Activated CD4-positive, alpha-beta T cell treated with anti-CD3 and anti-CD28 coated beads for 24 hours (primary cell): ENCODE measurements around the gene RAI1.

ENCODE experiments used
- DNase-seq, 2 donors: peaks; one replicate each; pipeline ENCODE4 v3.0.0-alpha.2; 2020; ENCODE audit warnings: low read depth in 2 of 2

Gene RAI1

DNA sequence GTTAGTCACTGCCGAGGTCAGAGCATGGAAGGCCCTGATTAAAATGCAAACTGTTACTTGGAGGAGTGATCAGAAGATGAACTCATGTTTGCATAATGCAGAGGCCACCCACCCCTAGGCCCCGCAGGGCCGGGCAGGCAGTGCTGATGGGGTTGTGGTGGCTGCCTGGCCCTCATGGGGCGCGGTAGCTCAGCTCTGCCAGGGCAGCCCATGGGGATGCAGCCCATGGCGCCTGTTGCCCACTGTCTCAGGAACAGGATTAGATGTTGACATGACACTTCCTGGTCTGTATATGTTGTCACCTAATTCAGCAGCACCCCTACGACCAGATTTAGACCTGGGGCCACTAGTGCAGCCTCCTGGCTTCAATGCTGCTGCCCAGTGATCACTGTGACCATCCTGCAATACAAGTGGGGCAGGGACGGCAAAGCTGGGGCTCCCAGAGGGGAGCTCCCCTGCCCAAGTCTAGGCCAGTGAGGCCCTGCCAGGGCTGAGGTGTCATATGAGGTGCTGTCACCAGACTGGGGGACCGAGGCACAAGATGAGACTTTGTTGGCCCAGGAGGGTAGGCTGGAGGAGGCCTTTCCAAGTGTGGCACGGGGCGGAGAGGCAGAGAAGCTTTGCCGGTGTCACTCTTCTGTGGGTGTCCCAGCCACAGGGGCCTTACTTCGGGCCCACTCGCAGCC, 49.1 kb downstream of the RAI1 start:
- DNase-seq: no peak

DNA sequence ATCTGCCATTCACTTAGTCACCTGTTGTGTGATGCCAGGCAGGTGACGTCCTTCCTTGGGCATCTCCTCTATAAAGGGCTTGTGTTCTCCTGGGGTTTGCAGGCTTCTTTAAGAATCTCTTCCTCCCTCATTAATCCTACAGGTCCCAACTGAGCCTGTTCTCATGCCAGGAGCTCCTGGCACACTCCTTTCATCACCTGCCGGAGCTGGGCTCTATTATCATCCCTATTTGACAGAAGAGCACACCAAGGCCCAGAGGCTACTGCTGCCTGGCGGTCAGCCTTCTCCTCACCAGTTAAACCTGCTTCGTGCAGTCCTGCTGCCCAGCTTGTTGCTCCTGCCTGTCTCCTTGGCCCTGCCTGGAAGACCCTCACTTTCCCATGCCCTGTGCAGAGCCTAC, 51.2 kb downstream of the RAI1 start:
- DNase-seq: no peak

DNA sequence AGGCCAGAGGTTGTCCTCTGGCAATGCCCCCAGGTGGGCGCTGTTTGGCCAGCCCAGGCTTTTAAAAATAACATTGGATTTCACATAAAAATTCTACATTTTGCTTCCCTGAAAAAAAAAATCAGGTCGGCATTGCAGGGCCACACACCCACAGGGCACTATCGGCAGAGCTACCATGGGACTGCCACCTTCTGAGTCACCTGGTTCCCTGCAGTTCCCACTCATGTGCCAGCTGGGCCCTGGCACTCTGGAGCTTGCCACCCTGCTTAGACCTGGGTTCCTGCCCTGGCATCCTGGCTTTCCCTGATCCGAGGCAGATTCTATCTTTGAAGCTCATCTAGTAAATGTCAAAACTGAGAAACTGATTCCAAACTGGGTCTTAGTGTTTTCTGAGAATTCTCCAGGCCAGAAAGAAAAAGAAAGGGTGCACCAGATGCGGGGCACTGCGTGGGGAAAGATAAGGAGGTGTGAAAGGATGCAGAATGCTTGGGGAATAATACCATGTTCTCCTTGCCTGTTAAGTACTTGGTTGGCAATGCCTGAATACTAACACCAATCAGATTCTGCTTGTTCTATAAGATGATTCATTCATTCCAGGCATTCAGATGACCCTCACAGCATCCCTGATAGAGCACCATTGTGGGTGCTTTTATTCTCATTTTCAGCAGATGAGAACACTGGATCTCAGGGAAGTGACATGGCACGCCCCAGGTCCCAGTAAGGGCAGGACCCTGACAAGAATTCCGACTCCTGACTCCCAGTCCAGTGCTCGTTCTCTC, 51.8 kb downstream of the RAI1 start:
- DNase-seq: no peak

DNA sequence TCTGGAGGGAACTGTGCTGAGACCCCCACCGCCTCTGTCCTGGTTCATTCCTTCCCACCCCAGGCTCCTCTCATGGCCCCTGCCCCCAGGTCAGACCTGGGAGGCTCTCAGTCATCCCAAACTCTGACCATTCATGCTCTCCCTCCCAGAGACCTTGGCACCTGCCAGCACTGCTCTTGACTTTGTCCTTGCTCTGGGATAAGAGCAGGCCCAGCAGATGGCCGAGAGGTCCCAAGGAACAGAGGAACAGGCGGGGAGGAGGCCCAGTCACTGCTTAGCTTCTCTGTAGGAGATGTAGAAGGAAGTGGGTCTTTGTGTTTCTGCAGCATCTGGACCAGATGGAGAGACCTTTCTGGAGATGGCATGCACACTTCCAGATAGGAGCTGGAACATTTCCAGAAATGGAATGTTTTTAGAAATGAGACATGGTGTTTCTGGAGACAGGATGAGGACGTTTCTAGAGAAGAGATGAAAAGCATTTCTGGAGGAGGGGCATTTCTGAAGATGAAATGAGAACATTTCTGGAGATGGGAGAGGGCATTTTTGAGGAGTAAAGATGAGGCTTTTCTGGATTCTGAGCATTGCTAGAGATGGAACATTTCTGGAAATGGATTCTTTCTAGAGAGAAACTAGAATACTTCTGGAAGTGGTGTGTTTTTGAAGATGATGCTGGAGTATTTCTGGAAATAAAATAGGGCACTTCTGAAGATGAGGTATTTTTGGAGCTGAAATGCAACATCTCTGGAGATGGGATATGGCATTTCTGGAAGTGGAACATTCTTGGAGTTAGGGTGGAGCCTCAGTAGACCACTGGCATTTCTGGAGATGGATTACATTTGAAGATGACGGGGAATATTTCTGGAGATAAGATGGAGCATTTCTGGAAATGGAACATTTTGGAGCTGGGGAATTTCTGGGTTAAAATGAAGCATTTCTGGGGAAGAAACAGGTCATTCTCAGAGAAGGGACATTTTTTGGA, 55.2 kb downstream of the RAI1 start:
- DNase-seq: no peak

DNA sequence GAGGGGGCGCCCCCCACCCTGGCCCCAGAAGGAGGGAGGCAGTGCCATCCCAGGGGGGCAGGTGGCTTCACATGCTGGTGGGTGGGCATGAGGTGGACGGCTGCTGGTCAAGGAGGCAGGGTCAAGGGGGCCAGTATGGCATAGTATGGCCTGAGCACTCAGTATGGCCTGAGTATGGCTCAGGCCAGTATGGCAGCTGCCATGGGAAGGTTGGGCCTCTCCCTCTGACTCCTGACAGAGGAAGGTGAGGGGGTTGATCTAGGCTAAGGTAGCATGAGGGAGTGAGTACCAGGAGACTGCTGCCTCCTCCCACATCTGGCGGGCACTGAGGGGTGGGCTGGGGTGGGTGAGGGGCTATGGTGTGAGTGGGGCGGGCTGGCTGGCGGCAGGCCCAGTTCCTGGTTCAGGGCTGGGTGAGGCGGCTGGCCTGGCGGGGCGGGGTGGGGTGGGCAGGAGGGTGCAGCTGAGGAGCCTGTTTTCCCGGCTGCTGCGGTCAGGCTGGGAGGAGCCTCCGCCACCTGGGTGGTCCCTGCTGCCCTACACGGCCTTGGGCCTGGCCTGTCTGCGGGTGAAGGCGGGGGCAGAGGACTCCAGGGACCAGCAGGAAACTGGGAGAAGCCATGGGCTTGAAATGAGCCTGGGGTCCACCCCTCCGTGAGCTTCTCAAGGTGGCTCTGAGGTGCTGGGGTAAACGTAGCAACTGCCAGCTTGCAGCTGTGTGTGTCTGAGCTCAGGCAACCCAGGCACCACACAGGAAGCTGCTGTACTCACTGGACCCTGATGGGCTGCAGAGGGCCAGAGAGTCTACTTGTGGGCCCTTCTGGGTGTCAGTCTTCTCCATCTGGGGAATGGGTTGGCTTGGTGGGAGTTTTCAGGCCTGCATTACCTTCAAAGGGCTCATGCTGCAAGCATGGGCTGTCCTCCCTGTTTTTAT, 57.0 kb downstream of the RAI1 start:
- no peak for DNase-seq

DNA sequence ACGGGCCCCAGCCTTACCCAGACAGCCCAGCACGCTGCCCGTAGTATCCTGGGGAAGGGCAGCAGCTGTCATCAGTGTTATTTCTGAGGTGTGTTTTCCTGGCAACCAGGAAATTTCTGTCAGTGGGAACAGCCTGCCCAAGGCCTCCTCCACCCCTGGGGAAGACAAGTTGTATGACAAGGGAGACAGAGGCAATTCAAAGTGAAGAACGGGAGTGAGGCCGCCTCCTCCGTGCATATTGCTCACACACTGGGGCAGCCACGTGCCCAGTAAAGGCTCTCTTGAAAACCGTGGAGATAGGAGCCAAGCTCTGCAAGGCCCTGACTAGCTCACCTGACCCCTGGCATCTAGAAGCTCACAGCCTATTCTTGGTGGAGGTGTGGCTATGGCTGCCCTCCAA, 57.6 kb downstream of the RAI1 start:
- DNase-seq: no peak

DNA sequence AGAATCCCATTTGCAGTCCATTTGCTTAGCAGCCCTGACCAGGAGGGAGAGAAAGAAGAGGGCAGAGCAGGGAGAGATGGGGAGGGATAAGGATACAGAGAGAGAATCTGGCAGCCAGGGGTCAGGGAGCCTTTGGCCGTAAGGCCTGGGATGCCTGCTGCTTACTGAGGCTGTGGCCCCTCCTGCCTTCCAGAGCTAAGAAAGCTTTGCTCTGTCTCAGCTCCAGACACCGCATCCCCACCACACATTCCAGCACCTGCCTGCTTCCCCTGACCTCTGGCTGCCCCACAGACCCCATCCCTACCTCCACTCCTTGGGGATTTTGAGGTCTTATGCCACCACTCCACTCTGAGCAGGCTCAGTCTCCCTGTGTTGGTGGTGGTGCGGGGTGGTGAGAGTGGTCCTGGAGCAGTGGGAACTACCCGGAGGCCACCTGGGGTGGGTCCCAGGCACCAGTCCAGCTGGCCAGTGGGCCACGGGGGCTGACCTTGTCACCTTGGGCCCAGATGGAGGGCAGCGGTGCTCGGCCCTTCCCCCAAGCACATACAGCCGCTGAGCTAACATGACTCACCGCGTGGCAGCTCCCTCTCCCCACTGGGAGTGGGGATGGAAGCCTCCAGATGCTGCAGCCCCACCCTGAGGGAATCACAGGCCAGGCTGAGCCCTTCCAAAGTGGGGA, 58.3 kb downstream of the RAI1 start:
- no peak for DNase-seq

DNA sequence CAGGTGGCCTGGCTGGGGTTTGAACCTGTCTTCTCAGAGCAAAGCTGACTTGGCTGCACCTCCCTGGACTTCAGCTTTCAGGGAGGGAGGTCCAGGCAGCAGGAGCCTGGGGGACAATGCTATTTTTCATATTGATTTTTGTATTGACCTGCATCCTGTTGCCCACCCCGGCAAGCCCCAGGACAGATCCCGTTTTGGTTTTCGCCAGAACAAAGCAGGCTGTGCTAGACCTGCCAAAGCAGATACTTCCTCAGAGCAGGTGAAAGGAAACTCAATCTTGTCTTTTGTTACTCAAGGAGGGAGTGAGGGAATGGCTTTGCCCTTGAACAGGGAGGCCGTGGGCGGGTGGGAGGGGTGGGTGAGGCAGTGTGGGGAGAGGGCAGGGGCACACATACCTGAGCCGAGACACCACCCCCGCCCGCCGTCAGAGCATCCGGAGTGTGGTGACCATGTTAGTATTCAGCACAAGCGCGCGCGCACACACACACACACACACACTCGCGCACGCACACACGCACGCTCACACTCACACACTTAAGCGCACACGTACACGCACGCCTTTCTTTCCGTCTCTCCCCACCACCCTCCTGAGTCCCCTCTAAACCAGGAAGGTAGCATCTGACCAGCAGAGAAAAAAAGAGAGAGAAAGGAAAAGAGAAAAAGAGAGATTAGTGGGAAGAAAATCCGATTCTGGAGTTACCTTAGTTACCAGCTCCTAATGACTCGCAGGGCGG, 59.5 kb downstream of the RAI1 start:
- no peak for DNase-seq

DNA sequence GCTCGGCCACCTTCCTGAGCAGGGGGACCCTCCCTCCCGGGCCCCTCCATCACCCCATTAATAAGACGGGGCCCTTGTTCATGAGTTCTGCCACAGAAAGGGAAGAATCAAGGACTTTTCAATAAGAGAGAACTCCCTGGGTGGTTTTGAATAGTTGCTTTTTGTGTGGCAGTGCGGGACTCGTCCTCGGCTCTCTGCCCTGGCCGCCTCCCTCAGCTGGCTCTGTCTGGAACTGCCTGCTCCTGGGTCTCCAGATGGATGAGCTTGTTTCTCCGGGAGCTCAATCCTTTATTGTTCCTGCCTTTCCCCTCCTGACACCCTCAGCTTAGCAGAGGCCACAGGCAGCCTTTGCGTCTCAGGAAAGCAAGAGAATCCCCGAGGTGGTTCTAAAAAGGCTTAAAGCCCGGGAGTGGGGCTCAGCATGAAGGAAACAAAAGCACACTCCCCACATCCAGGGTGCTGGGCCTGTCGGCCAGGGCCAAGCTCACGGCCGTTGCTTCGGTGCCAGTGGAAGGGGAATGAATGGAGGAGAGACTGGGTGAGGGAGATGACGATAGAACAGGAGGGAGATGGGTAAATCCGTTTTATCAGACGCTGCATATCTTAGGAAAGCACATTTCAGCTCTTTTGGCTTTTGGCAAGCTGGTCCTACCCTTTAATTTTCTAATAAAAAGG, 60.2 kb downstream of the RAI1 start:
- DNase-seq: no peak

DNA sequence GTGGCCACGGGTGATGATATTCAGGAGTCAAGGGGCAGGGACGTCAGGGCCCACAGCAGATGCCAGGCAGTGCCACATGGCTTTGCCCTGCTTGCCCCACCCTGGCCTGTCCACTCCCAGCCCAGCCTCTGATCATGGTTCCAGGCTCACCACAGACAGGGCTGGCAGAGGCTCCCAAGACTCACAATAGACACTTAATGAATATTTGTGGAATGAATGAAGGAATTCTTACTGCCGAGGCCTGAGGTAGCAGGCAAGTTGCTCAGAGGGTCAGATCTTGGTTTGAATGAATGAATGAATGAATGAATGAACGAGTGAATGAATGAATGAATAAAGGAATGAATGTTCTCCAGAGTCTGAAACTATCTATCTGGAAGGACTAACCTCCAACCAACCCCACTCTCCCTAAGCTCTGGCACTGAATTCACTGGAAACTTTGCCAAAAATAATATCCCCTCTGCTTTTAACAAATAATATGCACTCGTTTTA, 60.9 kb downstream of the RAI1 start:
- no peak for DNase-seq

DNA sequence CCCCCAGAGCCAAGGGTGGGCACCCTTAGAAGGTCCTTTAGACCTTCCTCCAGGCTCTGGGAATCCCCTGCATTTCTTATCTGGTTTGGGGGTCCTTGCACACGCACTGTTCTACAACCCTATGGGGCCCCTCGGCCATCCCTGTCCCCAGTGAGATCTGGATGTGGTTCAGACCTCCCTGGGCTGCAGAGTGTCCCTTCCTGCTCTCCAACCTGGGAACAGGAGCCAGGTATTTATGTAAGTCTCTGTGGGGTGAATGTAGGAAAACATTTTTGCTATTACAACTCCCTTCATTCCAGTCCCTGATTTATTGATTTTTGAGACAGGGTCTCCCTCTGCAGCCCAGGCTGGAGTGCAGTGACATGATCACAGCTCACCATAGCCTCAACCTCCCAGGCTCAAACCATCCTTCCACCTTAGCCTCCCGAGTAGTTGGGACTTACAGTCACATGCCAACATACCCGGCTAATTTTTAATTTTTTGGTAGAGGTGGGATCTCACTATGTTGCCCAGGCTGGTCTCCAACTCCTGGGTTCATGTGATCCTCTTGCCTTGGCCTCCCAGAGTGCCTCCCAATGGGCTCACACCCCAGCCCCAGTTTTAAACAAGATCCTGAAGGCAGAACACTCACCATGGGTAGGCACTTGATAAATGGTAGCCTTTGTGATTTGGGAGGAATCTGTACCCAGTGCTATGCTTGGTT, 61.6 kb downstream of the RAI1 start:
- DNase-seq: no peak

DNA sequence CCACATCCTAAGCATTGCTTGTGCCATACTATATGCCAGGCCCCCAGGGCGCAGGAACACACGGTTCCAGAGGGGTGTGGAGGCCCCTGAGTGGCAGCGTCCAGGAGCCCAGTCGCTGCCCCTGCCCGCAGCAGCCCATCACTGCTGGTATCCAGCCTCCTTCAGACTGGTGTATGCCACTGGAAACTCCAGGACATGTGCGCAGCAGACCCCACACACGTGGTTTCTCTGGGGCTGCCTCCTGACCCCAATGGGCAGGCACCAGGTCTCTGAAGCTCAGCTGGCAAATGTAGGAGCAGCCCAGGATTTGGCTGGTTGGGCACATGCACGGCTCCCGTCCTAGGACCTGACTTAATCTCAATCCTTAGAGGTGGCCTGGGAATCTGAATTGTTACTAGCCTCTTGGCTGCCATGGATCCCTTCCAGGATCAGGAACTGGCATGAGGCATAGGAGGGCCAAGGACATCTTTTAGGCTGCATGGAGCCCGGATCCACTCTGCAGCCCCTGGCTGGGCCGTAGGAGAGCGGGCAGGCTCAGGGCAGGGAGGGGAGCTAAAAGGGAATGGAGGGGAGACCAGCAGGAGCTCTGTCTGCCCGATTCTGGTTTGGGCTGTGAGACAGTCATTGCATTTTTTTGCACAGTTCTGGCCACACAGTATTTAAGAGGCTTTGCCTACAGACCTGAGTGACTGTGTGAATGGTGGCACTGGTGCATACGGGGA, 62.3 kb downstream of the RAI1 start:
- DNase-seq: no peak

DNA sequence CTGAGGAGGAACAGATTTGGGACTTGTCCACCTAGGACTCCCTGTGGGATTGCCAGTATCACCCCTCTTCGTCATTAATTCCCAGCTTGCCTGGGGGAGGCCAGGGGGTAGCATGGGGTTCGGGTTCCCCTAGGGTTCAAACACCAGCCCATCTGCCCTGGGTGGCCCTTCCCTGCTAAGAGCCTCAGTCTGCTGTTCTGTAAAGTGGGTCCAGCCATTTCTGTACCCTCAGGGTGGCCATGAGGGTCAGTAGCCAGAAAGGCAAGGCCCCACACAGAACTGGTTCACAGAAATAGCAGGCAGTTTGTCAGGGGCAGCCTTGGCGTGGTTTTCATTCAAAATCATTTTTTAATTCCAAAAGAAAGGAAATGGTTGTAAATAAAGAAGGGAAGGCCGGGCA, 62.9 kb downstream of the RAI1 start:
- no peak for DNase-seq

DNA sequence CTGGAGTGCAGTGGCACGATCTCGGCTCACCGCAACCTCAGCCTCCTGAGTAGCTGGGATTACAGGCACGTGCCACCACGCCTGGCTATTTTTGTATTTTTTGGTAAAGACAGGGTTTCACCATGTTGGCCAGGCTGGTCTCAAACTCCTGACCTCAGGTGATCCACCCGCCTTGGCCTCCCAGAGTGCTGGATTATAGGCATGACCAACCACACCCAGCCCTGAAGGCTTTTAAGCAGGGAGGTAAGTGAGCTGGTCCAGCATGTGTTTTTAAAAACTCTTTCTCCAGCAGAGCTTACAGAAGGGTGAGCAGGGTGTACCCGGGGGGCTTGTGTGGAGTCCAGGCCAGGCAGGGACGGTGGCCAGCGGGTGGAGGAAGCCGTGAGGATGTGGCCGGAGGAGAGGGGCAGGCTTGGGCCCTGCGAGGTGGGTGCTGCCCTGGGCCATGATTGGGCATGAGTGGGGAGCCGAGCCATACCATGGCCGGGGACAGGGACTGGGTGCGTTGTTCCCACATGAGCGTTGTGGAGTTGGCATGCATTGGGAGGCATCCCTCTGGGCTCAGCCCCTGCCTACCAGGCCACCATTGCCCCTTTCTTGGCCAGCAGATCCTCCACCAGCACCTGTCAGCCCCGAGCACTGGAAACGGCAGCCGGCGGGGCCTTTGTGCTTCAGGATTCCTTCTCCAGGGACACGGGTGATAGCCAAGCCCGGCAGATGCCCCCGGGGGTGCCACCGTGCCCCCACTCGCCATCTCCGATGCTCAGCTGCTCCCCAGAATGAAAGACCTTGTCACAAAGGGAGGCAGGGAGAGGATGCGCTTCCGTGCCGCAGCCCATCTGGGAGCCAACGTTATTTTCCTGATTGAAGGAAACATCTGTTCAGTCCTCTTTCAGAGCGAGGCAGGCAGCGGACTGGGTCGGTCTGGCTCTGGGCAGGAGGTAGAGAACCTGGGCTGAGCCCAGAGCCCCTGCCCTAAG, 64.5 kb downstream of the RAI1 start:
- no peak for DNase-seq

DNA sequence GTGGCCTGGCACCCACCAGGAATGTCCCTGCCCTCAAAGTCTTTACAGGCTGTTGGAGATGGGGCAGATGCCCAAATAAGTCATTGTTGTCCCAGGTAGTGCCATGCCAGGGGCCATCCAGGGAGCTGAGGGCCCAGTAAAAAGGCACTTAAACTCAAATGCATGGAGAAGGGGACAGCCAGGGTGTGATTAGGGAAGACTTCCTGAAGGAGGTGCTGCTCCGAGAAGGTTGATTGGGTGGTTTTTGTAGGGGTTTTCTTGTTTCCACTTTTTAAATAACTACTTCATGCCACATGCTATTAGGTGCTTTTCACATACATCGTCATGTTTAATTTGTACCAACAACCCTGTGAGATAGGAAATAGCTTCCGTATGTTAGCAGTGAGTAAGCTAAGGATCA, 66.9 kb downstream of the RAI1 start:
- no peak for DNase-seq

DNA sequence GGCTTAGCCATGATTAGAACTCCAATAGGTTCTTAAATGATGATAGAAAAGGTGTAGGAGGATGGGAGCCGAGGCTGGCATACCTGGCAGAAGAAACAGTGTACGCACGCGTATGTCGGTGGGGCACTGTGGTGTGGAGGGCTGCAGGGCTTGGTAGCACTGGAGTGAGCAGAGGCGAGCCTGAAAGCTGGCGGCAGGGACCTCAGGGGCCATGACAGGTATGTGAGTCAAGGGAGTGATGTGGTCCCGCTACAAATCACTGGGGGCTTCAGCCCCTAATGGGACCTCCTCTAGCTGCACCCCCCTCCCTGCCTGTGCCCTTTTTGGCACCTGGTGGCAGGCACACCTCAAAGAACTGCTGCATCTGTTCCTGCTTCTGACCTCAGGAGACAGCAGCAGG, 67.3 kb downstream of the RAI1 start:
- DNase-seq: no peak
